Prostate gland (tissue), 2 donors: ENCODE data around the gene FLOT2. TPM values are rescaled to one million over a fixed set of nuclear protein-coding genes. Genes with fewer than 3 reads are reported as not detected.

Experiments
- DNase-seq: peaks from one replicate; pipeline ENCODE4 v3.0.0-alpha.2; 2019; ENCODE audit warnings: low spot score
- H3K27ac ChIP-seq, 2 donors: fragments of 200-600 bp; sonication (generic); 2 replicates each; pipeline ENCODE4 v1.5.1; 2017 to 2019
- H3K27me3 ChIP-seq: fragments of 200-600 bp; sonication (generic); replicated peaks from 2 replicates; pipeline ENCODE4 v1.5.1; 2019; ENCODE audit not compliant: insufficient read depth
- H3K36me3 ChIP-seq, 2 donors: fragments of 200-600 bp; sonication (generic); 1 replicate in 1 of 2; 2 replicates in 1 of 2; pipeline versions ENCODE4 v1.5.1 to v1.8.1; 2017 to 2019
- H3K4me1 ChIP-seq: fragments of 200-600 bp; sonication (generic); replicated peaks from 2 replicates; pipeline ENCODE4 v1.5.1; 2019
- H3K4me3 ChIP-seq, 2 donors: fragments of 200-600 bp; sonication (generic); 2 replicates each; pipeline ENCODE4 v1.5.1; 2017 to 2019
- H3K9me3 ChIP-seq: fragments of 200-600 bp; sonication (generic); 2 replicates; pipeline ENCODE4 v1.5.1; 2017
- POLR2A ChIP-seq: fragments of 450-650 bp; IDR thresholded peaks from one replicate; pipeline ENCODE4 v1.6.1; 2016; ENCODE audit warnings: antibody characterized with exemption, mild to moderate bottlenecking
- POLR2AphosphoS5 ChIP-seq: sonication (generic); formaldehyde crosslinking; IDR thresholded peaks from one replicate; pipeline ENCODE4 v1.6.1; 2017; ENCODE audit warnings: antibody characterized with exemption
- WGBS: methylation state at CpG from one replicate; pipeline ENCODE4 v1.1.5; 2018; 5-methylcytosine and 5-hydroxymethylcytosine counted together
- intact Hi-C: fragments of 100-400 bp; cut with DNase I; formaldehyde crosslinking; loops from one replicate; pipeline ENCODE4 v1.14.2; 2022
- total RNA-seq, 2 donors: library from RNA; depleted of rRNA; stranded (reverse); fragments of >200 nt; gene quantifications; one replicate each; pipeline ENCODE4 v1.1.0, GENCODE V29; 2016
- TF ChIP-seq, protein P1 (sequence below), 4 experiments: fragments of 200-600 bp in 2 of 4; fragments of 450-650 bp in 2 of 4; sonication (generic) in 2 of 4; IDR thresholded peaks; 1 replicate in 3 of 4; 2 replicates in 1 of 4; pipeline ENCODE4 v1.5.1; 2016 to 2019; ENCODE audit warnings: antibody characterized with exemption in 4 of 4, mild to moderate bottlenecking in 2 of 4, moderate library complexity in 2 of 4

FLOT2 gene
- total RNA-seq, 2 donors from 2014 or later = 82.9 to 121 TPM

GRCh38 chr17:28875848-28876550 is 21.5 kb downstream of the FLOT2 start:
- Histone ChIP-seq H3K27ac (no peak overlapping the region), H3K27me3 (no peaks in the 10 kb centered on the region), H3K9me3 (no peaks in the 10 kb centered on the region), H3K4me3 (no peak overlapping the region), H3K4me1 (no peaks in the 10 kb centered on the region), H3K36me3 (peaks cover 3 to 19% of the 10 kb centered on the region in 2 donors)
- 27% methylated on average over 1 of the region's 1 CpG for WGBS
- TF ChIP-seq, protein P1, sequence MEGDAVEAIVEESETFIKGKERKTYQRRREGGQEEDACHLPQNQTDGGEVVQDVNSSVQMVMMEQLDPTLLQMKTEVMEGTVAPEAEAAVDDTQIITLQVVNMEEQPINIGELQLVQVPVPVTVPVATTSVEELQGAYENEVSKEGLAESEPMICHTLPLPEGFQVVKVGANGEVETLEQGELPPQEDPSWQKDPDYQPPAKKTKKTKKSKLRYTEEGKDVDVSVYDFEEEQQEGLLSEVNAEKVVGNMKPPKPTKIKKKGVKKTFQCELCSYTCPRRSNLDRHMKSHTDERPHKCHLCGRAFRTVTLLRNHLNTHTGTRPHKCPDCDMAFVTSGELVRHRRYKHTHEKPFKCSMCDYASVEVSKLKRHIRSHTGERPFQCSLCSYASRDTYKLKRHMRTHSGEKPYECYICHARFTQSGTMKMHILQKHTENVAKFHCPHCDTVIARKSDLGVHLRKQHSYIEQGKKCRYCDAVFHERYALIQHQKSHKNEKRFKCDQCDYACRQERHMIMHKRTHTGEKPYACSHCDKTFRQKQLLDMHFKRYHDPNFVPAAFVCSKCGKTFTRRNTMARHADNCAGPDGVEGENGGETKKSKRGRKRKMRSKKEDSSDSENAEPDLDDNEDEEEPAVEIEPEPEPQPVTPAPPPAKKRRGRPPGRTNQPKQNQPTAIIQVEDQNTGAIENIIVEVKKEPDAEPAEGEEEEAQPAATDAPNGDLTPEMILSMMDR (IDR thresholded peaks at IDR 0.05) = no peak
- TF ChIP-seq POLR2AphosphoS5 = no peak
- TF ChIP-seq POLR2A = no peak
- intact Hi-C loops = no loop called here
- no peak for DNase-seq

- intact Hi-C loops = no loop called here
- DNase-seq = no peak
- Histone ChIP-seq H3K36me3 (peaks cover 0 to 7% of the 10 kb centered on the region in 2 donors), H3K27ac (no peak overlapping the region), H3K4me1 (no peaks in the 10 kb centered on the region), H3K4me3 (no peak overlapping the region), H3K9me3 (no peaks in the 10 kb centered on the region), H3K27me3 (no peaks in the 10 kb centered on the region)
- TF ChIP-seq, protein P1 (IDR thresholded peaks at IDR 0.05) = no peak
- TF ChIP-seq POLR2AphosphoS5 (no peak), POLR2A (no peak)
- 76% methylated on average over 3 of the region's 3 CpGs for WGBS
These were observed 22.8 kb downstream of the FLOT2 start for GRCh38 chr17:28874750-28875149.

GRCh38 chr17:28873839-28874238 is 23.7 kb downstream of the FLOT2 start:
- H3K36me3 ChIP-seq = no peaks in the 10 kb centered on the region
- no peaks in the 10 kb centered on the region for H3K9me3 ChIP-seq
- no peak overlapping the region for H3K4me3 ChIP-seq
- TF ChIP-seq POLR2A (no peak), POLR2AphosphoS5 (no peak)
- no peak overlapping the region for H3K27ac ChIP-seq
- no peaks in the 10 kb centered on the region for H3K4me1 ChIP-seq
- DNase-seq = no peak
- 89% methylated on average over 7 of the region's 7 CpGs for WGBS
- H3K27me3 ChIP-seq = no peaks in the 10 kb centered on the region
- intact Hi-C loops = no loop called here

DNA sequence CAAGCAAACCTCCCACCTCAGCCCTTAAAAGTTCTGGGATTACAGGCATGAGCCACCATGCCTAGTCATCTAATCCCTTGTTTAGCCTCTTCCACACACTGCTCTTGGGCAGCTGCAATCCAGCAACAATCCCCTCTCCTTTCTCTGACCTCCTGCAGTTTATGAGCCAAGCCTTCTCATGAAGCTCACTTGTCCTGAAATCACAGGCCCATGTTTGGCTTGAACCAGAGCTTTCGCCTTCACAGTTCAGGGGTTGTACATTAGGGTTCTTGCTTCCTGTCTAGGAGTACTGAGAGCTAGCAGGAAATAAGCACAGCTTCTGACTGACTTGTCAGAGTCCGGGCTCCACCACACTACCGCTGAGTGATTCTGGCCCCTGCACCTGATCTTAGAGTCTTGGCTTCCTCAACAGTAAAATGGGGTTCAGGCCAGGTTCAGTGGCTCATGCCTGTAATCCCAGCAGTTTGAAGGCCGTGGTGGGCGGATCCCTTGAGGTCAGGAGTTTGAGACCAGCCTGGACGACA is 26.4 kb downstream of the FLOT2 start:
- H3K27me3 ChIP-seq = no peaks in the 10 kb centered on the region
- intact Hi-C loops = no loop called here
- no peaks in the 10 kb centered on the region for H3K36me3 ChIP-seq
- 80% methylated on average over 6 of the region's 6 CpGs for WGBS
- no peak for DNase-seq
- no peaks in the 10 kb centered on the region for H3K9me3 ChIP-seq
- no peak overlapping the region for H3K27ac ChIP-seq
- TF ChIP-seq POLR2AphosphoS5 = no peak
- no peak overlapping the region for H3K4me3 ChIP-seq
- H3K4me1 ChIP-seq = no peaks in the 10 kb centered on the region

GRCh38 chr17:28867276-28867675 is 30.3 kb downstream of the FLOT2 start:
- DNase-seq = no peak
- no peak overlapping the region for H3K4me3 ChIP-seq
- H3K27ac ChIP-seq = no peak overlapping the region
- intact Hi-C loops = no loop called here
- H3K9me3 ChIP-seq = no peaks in the 10 kb centered on the region
- no peak for TF ChIP-seq POLR2AphosphoS5
- H3K4me1 ChIP-seq = no peaks in the 10 kb centered on the region
- H3K36me3 ChIP-seq = no peaks in the 10 kb centered on the region
- WGBS = 92% methylated on average over 7 of the region's 7 CpGs
- no peaks in the 10 kb centered on the region for H3K27me3 ChIP-seq

DNA sequence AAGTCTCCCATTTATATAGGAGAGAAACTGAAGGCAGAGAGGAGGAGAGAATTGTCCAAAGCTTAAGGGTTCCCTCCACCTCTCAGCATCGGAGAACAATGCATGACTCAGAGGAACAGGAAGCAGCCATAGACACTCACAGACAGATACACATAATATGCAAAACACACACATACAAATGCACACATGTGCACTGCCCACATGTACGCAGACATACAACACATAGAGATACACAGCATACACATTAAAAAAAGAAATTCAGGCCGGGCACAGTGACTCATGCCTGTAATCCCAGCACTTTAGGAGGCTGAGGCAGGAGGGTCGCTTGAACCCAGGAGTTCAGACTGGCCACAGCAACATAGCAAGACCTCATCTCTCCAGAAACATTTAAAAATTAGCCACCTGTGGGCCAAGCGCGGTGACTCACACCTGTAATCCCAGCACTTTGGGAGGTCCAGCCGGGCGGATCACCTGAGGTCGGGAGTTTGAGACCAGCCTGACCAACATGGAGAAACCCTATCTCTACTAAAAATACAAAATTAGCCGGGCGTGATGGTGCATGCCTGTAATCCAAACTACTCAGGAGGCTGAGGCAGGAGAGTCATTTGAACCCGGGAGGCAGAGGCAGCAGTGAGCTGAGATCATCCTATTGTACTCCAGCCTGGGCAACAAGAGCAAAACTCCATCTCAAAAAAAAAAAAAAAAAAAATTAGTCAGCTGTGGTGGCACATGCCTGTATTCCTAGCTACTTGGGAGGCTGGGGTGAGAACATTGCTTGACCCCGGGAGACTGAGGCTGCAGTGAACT is 31.4 kb downstream of the FLOT2 start:
- TF ChIP-seq, protein P1 (IDR thresholded peaks at IDR 0.05) = no peak
- TF ChIP-seq POLR2AphosphoS5 (no peak), POLR2A (no peak)
- no peaks in the 10 kb centered on the region for H3K27me3 ChIP-seq
- intact Hi-C loops = no loop called here
- no peak overlapping the region for H3K27ac ChIP-seq
- H3K4me1 ChIP-seq = no peaks in the 10 kb centered on the region
- WGBS = 83% methylated on average over 13 of the region's 13 CpGs
- DNase-seq = no peak
- H3K4me3 ChIP-seq = no peak overlapping the region
- H3K36me3 ChIP-seq = no peaks in the 10 kb centered on the region
- H3K9me3 ChIP-seq = no peaks in the 10 kb centered on the region
